ENCODE measurements around the gene AMDHD1.

The AMDHD1 gene

DNA sequence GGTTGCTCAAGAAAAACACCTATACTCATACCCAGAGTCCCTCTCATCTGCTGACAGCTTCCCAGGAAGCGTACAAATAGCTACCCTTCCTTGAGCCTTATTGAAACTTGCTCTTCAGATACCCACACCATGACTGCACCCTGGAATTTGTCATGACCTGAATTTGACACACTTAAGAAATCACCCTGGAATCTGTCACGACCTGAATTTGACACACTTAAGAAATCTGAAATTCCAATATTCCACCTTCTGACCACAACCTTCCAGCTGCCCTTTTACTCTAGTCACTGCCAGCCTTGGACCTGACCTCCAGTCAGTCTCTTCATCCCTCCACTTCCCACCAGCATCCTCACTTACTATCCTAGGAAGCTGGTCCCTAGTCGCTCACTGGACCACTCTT is 54.1 kb downstream of the AMDHD1 start:
- Mint-ChIP-seq H3K27me3 (ENCODE audit: low read depth) (no peaks in the 10 kb centered on the region), H3K36me3 (ENCODE audit: low read depth) (peaks cover 9% of the 10 kb centered on the region), H3K9me3 (no peaks in the 10 kb centered on the region), H3K4me1 (no peaks in the 10 kb centered on the region), H3K4me3 (no peak overlapping the region), H3K27ac (no peak overlapping the region)
- TF ChIP-seq CTCF (IDR thresholded peaks at IDR 0.05; ENCODE audit: unreplicated experiment in 3 of 3): no peak

GRCh38 chr12:95997911-95998510 is 54.9 kb downstream of the AMDHD1 start:
- Mint-ChIP-seq H3K36me3 (ENCODE audit: low read depth) (peaks cover 17% of the 10 kb centered on the region), H3K4me3 (no peak overlapping the region), H3K27me3 (ENCODE audit: low read depth) (no peaks in the 10 kb centered on the region), H3K4me1 (no peaks in the 10 kb centered on the region), H3K27ac (no peak overlapping the region), H3K9me3 (no peaks in the 10 kb centered on the region)
- TF ChIP-seq CTCF (IDR thresholded peaks at IDR 0.05; ENCODE audit: unreplicated experiment in 3 of 3): no peak

DNA sequence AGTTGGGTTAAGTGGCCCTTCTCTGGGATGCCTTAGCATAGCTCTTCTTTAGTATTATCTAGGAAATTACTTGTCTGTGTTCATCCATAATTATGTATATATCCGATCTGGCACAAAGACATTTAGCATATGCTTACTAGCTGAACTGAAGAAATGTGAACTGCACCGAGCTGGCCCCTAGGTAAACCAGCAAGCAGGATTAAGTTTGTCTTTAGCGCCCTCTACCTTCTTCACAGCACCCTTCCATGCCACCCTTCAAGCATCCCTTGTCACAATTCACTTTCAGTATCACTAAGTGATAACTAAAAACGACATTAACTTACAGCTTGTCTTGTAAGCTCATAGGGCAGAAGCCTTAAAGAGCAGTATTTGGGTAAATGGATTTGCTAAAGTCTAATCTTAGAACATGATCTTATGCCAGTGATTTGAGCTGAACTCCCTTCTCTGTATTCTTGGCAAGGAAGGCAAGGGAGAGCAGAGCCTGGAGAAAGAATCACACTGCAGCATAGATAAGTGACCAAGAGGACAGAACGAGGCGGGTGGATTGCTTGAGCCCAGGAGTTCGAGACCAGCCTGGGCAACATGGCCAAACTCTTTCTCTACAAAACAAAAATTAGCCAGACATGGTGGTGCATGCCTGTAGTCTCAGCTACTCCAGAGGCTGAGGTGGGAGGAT is 55.6 kb downstream of the AMDHD1 start:
- H3K4me3 Mint-ChIP-seq: no peak overlapping the region
- peaks cover 17% of the 10 kb centered on the region for H3K36me3 Mint-ChIP-seq (ENCODE audit: low read depth)
- no peak overlapping the region for H3K27ac Mint-ChIP-seq
- no peaks in the 10 kb centered on the region for H3K27me3 Mint-ChIP-seq (ENCODE audit: low read depth)
- TF ChIP-seq CTCF (IDR thresholded peaks at IDR 0.05; ENCODE audit: unreplicated experiment in 3 of 3): peak; percentile 52 to 72 (median 72)
- H3K9me3 Mint-ChIP-seq: no peaks in the 10 kb centered on the region
- no peaks in the 10 kb centered on the region for H3K4me1 Mint-ChIP-seq

GRCh38 chr12:95999484-95999883 is 56.4 kb downstream of the AMDHD1 start:
- no peak overlapping the region for H3K4me3 Mint-ChIP-seq
- no peaks in the 10 kb centered on the region for H3K9me3 Mint-ChIP-seq
- peaks cover 21% of the 10 kb centered on the region for H3K36me3 Mint-ChIP-seq (ENCODE audit: low read depth)
- H3K27ac Mint-ChIP-seq: no peak overlapping the region
- no peaks in the 10 kb centered on the region for H3K4me1 Mint-ChIP-seq
- no peaks in the 10 kb centered on the region for H3K27me3 Mint-ChIP-seq (ENCODE audit: low read depth)
- TF ChIP-seq CTCF (IDR thresholded peaks at IDR 0.05; ENCODE audit: unreplicated experiment in 3 of 3): no peak

DNA sequence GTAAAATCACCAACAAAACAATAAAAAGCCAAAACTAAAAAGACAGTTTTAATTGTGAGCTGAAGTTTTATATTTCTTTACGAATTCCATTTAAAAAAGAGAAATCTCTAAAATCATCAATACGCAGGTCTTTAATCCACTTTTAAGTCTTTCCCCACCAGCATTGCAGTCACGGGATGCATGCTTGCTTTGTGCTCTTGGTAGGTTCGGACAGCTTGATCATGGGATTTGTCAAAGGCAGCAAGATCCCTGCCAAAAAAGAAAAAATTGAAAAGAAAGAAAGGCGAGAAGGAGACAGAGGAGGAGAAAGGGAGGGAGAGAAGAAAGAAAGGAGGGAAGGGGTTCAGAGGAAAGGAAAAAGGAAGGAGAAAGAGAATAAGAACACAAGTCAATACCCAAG is 57.7 kb downstream of the AMDHD1 start:
- Mint-ChIP-seq H3K4me3 (no peak overlapping the region), H3K36me3 (ENCODE audit: low read depth) (peaks cover 33% of the 10 kb centered on the region), H3K27ac (no peak overlapping the region), H3K27me3 (ENCODE audit: low read depth) (no peaks in the 10 kb centered on the region), H3K9me3 (no peaks in the 10 kb centered on the region), H3K4me1 (no peaks in the 10 kb centered on the region)
- TF ChIP-seq CTCF (IDR thresholded peaks at IDR 0.05; ENCODE audit: unreplicated experiment in 3 of 3): no peak

DNA sequence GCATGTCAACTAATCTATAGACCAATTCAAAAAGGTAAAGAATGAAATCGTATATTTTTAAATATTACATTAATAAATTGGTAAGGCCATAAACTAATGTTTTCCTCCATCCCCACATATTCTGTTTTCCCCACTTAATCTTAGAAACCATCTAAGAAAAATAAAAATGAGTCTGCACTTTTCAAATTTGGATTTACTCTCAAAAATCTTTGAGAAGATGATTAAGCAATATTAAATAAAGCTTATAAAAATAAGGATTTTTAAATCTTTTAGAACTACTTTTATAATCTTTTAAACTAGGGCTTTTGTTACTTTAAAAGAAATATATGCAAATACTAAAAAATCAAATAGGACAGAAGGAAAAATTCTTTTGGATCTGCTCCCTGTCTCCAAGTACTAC is 63.6 kb downstream of the AMDHD1 start:
- H3K4me1 Mint-ChIP-seq: no peaks in the 10 kb centered on the region
- peaks cover 55% of the 10 kb centered on the region for H3K36me3 Mint-ChIP-seq (ENCODE audit: low read depth)
- no peak for TF ChIP-seq CTCF (IDR thresholded peaks at IDR 0.05; ENCODE audit: unreplicated experiment in 3 of 3)
- H3K27ac Mint-ChIP-seq: no peak overlapping the region
- no peaks in the 10 kb centered on the region for H3K9me3 Mint-ChIP-seq
- no peak overlapping the region for H3K4me3 Mint-ChIP-seq
- no peaks in the 10 kb centered on the region for H3K27me3 Mint-ChIP-seq (ENCODE audit: low read depth)

Data from nephron (organoid).